Astrocyte of the spinal cord (primary cell): ENCODE data around the gene RNF157.

Experiments used
- DNase-seq: peaks from one replicate; pipeline ENCODE4 v3.0.0; 2011; ENCODE audit warnings: low read depth, low spot score
- H3K4me3 ChIP-seq: 2 replicates; pipeline ENCODE4 v1.5.1; 2011; ENCODE audit warnings: low read depth, mild to moderate bottlenecking, low read length, moderate library complexity
- in situ Hi-C: cut with HindIII; loops from 2 replicates; pipeline ENCODE4 v1.10.0; 2017; ENCODE audit warnings: low sequenced_read_pairs
- TF ChIP-seq, protein P1 (sequence below): IDR thresholded peaks from 2 replicates; pipeline ENCODE4 v1.5.1; 2012; ENCODE audit warnings: low read depth, mild to moderate bottlenecking, low read length, inconsistent platforms

The RNF157 gene

DNA sequence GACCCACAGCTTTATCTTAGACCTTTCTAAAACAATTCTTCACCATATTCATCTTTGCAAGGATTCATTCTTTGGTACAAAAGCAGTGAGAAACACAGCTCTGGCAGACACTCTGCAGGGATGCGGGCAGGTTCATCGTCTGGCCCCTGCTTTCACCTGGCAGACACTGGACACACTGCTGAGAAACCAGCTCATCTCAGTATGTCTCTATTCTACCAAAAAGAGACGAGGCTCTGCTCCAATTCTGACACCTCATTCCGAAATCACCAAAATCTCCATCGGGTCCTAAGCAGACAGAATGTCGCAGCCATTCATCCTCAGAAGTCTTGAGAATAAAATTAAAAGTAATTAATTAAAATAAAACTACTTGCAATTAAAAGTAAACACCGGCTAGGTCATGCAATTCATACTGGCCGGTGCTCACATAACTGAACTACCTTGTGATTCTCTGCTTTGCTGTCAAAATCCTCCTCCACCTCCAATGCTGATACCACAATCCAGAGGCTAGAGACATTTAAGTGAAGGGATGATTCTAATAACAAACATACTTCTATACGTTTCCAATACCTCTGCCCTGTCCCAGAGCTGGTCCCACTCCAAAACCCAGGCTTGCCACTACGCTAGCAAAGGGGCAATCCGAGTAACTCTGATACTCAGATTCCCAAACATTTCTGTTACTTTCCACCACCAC lies 1.3 kb downstream of the RNF157 start:
- no peak overlapping the region for H3K4me3 ChIP-seq
- no peak for DNase-seq
- TF ChIP-seq, protein P1, sequence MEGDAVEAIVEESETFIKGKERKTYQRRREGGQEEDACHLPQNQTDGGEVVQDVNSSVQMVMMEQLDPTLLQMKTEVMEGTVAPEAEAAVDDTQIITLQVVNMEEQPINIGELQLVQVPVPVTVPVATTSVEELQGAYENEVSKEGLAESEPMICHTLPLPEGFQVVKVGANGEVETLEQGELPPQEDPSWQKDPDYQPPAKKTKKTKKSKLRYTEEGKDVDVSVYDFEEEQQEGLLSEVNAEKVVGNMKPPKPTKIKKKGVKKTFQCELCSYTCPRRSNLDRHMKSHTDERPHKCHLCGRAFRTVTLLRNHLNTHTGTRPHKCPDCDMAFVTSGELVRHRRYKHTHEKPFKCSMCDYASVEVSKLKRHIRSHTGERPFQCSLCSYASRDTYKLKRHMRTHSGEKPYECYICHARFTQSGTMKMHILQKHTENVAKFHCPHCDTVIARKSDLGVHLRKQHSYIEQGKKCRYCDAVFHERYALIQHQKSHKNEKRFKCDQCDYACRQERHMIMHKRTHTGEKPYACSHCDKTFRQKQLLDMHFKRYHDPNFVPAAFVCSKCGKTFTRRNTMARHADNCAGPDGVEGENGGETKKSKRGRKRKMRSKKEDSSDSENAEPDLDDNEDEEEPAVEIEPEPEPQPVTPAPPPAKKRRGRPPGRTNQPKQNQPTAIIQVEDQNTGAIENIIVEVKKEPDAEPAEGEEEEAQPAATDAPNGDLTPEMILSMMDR, result no peak
- in situ Hi-C loops, result no loop called here

DNA sequence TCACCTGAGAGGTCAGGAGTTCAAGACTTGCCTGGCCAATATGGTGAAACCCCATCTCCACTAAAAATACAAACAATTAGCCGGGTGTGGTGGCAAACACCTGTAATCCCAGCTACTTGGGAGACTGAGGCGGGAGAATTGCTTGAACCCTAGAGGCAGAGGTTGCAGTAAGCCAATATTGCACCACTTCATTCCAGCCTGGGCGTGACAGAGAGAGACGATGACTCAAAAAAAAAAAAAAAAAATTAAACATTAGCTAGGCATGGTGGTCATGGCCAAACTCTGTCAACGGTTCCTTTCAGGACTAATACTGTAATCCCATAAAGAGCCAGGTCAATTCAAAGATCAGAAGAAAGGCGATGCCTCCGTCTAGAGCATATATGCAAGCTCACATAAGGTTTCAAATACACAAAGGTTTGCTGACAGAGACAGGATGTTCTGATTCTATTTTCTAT lies 2.4 kb downstream of the RNF157 start:
- DNase-seq, result no peak
- TF ChIP-seq, protein P1, result no peak
- no peak overlapping the region for H3K4me3 ChIP-seq
- in situ Hi-C loops, result no loop called here

DNA sequence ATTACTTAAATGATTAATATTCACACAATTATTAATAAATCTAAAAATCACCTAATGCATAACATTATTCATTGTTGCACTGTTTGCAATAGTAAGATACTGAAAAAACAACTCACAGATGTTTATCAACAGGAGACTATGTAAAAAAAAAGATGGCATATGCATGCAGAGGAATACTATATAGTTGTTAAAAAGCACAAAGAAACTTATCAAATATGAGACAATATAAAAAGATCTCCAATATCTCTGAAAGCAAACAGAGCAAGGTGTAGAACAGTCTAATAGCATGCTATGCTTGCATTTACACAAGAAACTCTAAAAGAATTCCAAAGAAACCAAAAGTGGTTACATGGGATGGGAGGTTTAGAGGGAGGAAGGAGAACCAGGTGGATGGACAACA lies 3.7 kb downstream of the RNF157 start:
- in situ Hi-C loops, result no loop called here
- no peak for DNase-seq
- TF ChIP-seq, protein P1, result no peak
- no peak overlapping the region for H3K4me3 ChIP-seq

DNA sequence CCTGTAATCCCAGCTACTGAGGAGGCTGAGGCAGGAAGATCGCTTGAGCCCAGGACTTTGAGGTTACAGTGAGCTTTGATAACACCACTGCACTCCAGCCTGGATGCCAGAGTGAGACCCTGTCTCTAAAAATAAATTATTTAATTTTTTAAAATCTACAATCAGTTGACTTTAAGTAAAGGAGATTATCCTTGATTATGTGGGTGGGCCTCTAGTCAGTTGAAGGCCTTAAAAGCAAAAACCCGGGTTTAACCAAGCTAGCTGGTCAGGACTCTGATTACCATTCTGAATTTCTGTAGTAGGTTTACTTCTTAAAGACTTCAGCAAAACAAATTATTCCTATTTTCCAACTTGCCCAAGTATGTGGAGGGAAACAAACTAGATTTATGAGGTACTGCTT lies 4.4 kb downstream of the RNF157 start:
- DNase-seq, result no peak
- in situ Hi-C loops, result no loop called here
- TF ChIP-seq, protein P1, result no peak
- no peak overlapping the region for H3K4me3 ChIP-seq

DNA sequence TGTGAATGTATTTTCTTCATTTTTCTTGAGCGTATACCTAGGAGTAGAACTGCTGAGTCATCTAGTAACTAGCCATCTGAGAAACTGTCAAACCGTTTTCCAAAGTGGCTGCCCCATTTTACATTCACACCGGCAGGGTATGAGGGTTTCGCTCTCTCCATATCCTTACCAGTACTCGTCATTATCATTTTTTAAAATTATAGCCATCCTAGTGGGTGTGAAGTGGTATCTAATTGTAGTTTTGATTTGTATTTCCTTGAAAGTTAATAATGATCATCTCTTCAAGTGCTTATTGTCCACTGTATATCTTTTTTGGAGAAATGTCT lies 6.0 kb downstream of the RNF157 start:
- TF ChIP-seq, protein P1, result no peak
- no peak for DNase-seq
- no peak overlapping the region for H3K4me3 ChIP-seq
- in situ Hi-C loops, result no loop called here

DNA sequence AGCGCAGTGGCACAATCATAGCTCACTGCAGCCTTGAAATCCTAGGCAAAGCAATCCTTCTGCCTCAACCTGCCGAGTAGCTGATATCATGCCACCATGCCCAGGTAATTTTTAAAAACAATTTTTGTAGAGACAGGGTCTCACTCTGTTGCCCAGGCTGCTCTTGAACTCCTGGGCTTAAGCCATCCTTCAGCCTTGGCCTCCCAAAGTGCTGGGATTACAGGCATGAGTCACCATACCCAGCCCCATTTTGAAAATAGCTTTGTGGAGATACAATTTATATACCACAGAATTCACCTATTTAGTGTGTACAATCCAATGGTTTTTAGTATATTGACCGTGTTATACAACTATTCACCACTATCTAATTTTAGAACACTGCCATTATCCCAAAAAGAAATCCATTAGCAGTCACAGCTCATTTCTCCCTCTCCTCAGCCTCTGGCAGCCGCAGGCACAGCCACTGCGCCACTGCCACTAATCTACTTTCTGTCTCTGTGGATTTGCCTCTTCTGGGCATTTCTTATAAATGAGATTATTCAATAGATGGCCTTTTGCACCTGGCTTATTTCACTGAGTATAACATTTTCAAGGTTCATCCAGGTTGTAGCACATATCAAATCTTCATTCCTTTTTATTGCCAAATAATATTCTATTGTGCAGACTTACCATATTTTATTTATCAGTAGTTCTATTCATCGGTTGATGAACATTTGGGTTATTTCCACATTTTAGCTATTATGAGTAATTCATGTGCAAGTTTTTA lies 6.5 kb downstream of the RNF157 start:
- TF ChIP-seq, protein P1, result no peak
- in situ Hi-C loops, result no loop called here
- no peak for DNase-seq
- no peak overlapping the region for H3K4me3 ChIP-seq
